Transverse colon (tissue), 3 donors: Measurements from ENCODE around the gene MCC.

Experiments
- EP300 ChIP-seq: sonication (generic); formaldehyde crosslinking; IDR thresholded peaks from one replicate; pipeline ENCODE4 v1.6.1; 2017; ENCODE audit warnings: antibody characterized with exemption, low read depth
- POLR2A ChIP-seq: fragments of 450-650 bp; IDR thresholded peaks from one replicate; pipeline ENCODE4 v1.6.1; 2016; ENCODE audit warnings: antibody characterized with exemption, mild to moderate bottlenecking, moderate library complexity
- TF ChIP-seq, protein P1 (sequence below), 5 experiments: fragments of 200-600 bp in 3 of 5; fragments of 450-650 bp in 2 of 5; sonication (generic) in 3 of 5; IDR thresholded peaks; 1 replicate in 2 of 5; 2 replicates in 3 of 5; pipeline ENCODE4 v1.5.1; 2016 to 2017; ENCODE audit warnings: antibody characterized with exemption in 5 of 5, inconsistent platforms in 3 of 5, mild to moderate bottlenecking in 2 of 5, moderate library complexity in 1 of 5

DNA sequence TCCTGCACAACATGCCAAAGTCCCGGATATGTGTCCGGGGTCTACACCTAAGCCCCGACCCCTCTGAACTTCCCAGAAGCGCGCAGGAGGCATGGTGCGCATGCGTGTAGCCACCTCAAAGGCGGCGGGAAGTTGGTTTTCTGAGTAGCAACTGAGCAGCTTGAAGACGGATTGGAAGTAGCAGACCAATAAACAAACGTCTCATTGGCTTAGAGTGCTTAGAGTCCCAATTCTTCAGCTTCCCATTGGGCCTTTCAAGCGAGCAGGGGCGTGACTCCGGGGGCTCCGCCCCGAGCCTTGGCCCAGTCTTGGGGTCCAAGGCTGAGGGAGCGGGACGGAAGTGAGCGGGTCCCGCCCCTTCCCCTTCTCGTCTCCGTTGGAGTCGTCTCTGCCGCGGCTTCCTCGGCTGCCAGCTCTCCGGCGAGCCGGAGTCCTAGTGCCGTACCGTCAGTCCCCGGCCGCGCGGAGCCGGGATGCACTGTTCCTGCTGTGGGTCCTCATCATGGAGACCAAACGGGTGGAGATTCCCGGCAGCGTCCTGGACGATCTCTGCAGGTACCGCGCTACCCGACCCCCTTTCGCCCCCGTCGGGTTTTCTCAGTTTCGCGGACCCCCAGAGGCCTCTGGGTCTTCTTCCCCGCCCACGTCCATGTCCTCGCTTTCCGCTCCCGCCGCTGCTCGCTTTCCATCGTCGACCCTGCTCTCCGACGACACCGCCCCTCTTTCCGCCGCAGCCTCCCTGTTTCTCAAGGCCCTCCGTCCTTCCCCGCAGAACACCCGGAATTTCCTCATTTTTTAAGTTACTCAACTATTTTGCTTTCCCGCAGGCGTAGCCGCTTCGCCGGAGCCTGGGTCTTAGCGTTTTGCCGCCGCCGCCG is 511.6 kb downstream of the MCC start, which contains the start of gene DCP2:
- TF ChIP-seq POLR2A (peak; percentile 83), EP300 (no peak)
- TF ChIP-seq, protein P1, sequence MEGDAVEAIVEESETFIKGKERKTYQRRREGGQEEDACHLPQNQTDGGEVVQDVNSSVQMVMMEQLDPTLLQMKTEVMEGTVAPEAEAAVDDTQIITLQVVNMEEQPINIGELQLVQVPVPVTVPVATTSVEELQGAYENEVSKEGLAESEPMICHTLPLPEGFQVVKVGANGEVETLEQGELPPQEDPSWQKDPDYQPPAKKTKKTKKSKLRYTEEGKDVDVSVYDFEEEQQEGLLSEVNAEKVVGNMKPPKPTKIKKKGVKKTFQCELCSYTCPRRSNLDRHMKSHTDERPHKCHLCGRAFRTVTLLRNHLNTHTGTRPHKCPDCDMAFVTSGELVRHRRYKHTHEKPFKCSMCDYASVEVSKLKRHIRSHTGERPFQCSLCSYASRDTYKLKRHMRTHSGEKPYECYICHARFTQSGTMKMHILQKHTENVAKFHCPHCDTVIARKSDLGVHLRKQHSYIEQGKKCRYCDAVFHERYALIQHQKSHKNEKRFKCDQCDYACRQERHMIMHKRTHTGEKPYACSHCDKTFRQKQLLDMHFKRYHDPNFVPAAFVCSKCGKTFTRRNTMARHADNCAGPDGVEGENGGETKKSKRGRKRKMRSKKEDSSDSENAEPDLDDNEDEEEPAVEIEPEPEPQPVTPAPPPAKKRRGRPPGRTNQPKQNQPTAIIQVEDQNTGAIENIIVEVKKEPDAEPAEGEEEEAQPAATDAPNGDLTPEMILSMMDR (IDR thresholded peaks at IDR 0.05): peak in 1 of 5 experiments; percentile 12
